GM19395 (cell line): Measurements from ENCODE around the gene TMEM260.
"Not testable (repeated sequence)": the region's sequence is repeated elsewhere in the genome, so short reads cannot be mapped to it uniquely, and the experiment has no call there.

Source experiments
- ATAC-seq: cut with Tn5 transposase; IDR thresholded peaks from one replicate; pipeline ENCODE4 v1.9.1; 2021; ENCODE audit warnings: mild to moderate bottlenecking, moderate library complexity; ENCODE audit not compliant: unreplicated experiment

The TMEM260 gene

DNA sequence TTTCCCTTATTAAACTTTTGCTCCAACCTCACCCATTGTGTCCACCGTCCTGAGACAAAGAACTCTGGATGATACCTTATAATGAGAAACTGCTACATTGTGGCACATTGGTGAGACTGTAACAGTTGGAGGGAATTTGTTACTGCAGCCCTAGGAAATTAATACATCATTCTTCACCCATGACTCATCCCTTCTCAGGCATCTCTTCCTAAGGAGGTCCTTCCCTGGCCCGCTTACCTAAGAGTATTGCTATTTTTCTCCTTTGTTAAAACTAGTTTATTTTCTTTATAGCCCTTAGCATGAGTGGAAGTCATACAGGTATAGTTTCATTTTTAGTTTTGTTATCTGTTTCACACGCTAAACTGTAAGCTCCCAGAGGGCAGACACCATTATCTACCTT lies 87.1 kb downstream of the TMEM260 start:
- ATAC-seq: no peak

DNA sequence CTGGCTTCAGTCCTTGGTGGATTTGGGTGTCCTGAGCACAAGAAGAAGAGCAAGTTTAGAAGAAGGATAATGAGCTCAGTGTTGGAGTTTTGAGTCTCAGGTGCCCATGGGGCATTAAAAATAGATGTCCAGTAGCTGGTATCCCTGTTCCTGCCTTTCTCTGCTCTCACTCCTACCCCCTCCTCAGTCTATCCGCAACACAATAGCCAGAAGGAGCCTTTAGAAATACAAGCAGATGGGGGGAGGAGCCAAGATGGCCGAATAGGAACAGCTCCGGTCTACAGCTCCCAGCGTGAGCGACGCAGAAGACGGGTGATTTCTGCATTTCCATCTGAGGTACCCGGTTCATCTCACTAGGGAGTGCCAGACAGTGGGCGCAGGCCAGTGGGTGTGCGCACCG lies 87.7 kb downstream of the TMEM260 start:
- not testable (repeated sequence) for ATAC-seq

DNA sequence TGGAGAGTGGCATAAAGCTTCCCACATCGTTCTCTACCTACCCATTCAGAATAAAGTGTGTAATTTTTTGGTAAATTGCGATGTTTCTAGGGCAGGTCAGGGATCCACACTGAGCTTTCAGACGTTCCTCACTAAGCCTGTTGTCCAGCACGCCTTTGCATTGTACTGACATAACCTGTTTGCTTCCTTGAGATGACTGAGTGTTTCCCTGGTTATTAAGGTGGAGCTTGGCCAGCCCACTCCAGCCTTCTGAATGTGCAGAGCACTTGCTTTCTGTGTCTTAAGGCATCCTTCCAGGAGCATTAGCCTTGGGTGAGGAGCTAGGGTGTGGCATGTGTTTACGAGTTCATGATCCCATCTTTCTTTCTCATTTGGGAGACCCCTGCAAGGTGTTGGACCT lies 96.4 kb downstream of the TMEM260 start:
- ATAC-seq: no peak

DNA sequence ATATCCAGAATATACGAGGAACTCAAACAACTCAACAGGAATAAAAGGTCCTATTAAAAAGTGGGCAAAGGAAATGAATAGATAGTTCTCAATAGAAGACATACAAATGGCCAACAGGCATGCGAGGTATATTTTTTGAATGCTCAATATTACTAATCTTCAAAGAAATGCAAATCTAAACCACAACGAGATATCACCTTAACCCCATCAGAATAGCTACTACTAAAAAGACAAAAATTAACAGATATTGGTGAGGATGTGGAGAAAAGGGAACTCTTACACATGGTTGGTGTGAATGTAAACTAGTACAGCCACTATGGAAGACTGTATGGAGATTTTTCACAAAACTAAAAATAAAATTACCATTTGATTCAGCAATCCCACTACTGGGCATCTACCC lies 99.2 kb downstream of the TMEM260 start:
- no peak for ATAC-seq

DNA sequence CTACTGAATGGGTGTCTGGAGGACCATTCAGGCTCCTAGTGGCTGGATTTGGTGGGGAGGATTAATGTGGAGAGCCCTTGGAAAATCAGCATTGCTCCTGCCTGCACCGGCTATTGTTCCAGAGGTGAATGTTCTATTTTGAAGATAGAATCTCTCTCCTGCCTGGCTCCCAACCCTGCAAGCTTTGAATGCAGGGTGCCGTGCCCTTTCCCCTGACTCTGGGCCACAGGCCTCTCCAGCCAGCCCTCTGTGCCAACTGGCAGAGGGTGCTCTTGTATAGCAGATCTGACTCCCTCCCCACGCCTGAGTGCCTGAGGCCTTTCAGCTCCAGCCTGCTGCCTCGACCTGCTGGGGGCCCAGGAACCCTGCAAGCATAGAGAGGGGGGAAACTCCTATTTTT lies 106.8 kb downstream of the TMEM260 start:
- no peak for ATAC-seq

DNA sequence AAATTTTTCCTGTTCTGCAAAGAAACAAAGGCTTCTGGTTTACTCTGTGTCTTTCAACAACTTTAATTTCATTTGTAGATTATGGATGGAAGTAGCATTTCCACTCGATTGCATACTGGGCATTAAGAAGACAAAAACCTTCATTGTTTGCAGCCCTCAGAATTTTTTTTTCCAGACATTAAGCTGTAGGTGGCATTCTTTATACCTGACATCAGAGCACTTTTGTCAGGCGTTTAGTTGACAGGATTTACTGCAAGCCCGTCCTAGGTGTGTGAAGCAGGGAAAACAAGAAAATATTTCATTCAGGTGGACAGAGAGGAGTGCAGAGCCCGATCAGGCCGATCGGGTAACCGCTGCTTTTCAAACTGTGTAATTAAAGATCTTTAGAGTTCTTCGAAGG lies 107.5 kb downstream of the TMEM260 start:
- no peak for ATAC-seq

DNA sequence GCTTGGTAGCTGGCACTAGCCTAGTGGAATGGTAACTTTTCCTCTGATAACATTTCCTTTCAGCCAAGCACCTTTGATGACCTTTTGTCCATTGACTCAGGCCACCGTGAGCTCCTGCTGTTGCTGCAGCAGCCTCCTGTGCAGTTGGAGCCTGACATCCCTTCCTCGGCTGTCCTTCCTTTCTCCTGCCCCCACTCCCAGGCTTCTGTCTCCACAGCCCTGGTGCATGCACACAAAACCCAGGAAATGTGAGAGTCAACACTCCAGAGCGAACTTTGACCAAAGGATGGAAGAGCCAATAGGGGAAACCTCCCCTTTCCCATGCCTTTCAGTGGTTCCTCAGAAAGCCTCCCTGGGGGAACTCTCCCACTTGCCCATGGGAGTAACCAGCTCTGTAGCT lies 115.0 kb downstream of the TMEM260 start:
- no peak for ATAC-seq

DNA sequence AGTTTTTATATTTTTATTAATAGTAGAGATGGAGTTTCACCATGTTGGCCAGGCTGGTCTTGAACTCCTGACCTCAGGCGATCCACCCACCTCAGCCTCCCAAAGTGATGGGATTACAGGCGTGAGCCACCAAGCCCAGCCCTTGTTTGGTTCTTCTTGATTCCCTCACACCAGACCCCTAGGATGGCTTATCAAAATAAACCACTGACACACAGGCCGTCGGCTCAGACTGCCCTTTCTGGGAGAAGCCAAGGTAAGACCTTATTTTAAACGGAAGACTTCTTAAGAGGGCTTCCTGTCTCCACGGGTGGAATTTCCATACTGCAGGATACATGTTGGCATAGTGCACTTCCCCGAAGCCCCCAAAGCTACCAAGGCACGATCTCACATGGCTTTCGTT lies 115.6 kb downstream of the TMEM260 start:
- ATAC-seq: not testable (repeated sequence)
